ENCODE results near the gene SLC16A1. TPM values are rescaled to one million over a fixed set of nuclear protein-coding genes. Genes with fewer than 3 reads are reported as not detected.
"Not testable (repeated sequence)": the region's sequence is repeated elsewhere in the genome, so short reads cannot be mapped to it uniquely, and the experiment has no call there.

Gene SLC16A1
- total RNA-seq, 4 donors from 2014 or later, result 3.3 to 6.2 (median 5.5) TPM

DNA sequence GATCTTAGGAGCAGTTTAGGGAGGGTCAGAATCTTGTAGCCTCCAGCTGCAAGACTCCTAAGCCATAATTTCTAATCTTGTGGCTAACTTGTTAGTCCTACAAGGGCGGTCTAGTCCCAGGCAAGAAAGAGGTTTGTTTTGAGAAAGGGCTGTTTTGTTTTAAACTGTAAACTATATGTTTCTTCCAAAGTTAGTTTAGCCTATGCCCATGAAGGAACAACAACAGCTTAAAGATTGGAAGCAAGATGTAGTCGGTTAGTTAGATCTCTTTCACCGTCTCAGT, 62.0 kb downstream of the SLC16A1 start:
- Histone ChIP-seq H3K27me3 (no peaks in the 10 kb centered on the region), H3K4me1 (no peaks in the 10 kb centered on the region), H3K4me3 (replicated peaks in 1 of 3) (no peak overlapping the region), H3K9me3 (no peaks in the 10 kb centered on the region), H3K27ac (no peak overlapping the region), H3K36me3 (no peaks in the 10 kb centered on the region)
- intact Hi-C loops (cut with DNase I), result no loop called here
- no peak for TF ChIP-seq POLR2A (IDR thresholded peaks at IDR 0.05)
- TF ChIP-seq, protein P1, sequence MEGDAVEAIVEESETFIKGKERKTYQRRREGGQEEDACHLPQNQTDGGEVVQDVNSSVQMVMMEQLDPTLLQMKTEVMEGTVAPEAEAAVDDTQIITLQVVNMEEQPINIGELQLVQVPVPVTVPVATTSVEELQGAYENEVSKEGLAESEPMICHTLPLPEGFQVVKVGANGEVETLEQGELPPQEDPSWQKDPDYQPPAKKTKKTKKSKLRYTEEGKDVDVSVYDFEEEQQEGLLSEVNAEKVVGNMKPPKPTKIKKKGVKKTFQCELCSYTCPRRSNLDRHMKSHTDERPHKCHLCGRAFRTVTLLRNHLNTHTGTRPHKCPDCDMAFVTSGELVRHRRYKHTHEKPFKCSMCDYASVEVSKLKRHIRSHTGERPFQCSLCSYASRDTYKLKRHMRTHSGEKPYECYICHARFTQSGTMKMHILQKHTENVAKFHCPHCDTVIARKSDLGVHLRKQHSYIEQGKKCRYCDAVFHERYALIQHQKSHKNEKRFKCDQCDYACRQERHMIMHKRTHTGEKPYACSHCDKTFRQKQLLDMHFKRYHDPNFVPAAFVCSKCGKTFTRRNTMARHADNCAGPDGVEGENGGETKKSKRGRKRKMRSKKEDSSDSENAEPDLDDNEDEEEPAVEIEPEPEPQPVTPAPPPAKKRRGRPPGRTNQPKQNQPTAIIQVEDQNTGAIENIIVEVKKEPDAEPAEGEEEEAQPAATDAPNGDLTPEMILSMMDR (IDR thresholded peaks at IDR 0.05), result no peak
- DNase-seq, result no peak
- 94 to 98% methylated on average over 3 of the region's 3 CpGs for WGBS, 2 donors

DNA sequence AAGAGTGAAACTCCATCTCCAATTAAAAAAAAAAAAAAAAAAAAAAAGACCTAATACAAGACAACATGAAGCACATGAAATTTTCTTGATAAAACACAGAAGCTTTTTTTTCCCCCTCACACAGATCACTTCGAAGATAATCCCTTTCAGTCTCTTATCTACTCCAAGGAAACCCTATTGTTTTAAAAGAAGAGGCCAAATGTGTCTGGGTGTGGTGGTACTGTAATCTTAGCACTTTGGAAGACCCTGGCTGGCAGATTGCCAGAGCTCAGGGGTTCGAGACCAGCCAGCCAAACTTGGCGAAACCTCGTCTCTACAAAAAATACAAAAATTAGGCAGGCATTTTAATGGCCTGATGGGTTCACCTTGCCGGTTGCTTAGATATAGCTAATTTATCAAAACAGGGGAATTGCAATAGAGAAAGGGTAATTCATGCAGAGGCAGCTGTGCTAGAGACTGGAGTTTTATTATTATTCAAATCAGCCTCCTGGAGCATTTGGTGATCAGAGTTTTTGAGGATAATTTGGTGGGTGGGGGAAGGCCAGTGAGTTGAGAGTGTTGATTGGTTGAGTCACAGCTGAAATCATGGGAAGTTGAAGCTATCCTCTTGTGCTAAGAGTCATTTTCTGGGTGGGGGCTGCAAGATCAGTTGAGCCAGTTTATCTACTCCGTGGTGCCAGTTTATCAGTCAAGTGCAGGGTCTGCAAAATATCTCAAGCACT, 62.5 kb downstream of the SLC16A1 start:
- no peak for TF ChIP-seq POLR2A (IDR thresholded peaks at IDR 0.05)
- TF ChIP-seq, protein P1 (IDR thresholded peaks at IDR 0.05), result no peak
- H3K27me3 ChIP-seq, result no peaks in the 10 kb centered on the region
- DNase-seq, result no peak
- H3K4me1 ChIP-seq, result no peaks in the 10 kb centered on the region
- no peaks in the 10 kb centered on the region for H3K36me3 ChIP-seq
- 87 to 89% methylated on average over 6 of the region's 6 CpGs for WGBS, 2 donors
- H3K4me3 ChIP-seq (replicated peaks in 1 of 3), result no peak overlapping the region
- H3K27ac ChIP-seq, result no peak overlapping the region
- intact Hi-C loops (cut with DNase I), result no loop called here
- no peaks in the 10 kb centered on the region for H3K9me3 ChIP-seq

DNA sequence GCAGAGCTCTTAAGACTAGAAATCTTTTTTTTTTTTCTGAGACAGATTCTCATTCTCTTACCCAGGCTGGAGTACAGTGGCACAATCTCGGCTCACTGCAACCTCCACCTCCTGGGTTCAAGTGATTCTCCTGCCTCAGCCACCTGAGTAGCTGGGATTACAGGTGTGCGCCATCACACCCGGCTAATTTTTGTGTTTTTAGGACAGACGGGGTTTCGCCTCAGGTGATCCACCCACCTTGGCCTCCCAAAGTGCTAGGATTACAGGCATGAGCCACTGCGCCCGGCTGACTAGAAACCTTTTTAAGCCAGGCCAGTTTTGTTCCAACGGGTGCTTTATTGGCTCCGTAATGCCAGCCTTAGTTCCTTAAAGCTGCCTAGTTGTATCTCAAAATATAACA, 66.1 kb downstream of the SLC16A1 start:
- H3K4me3 ChIP-seq (replicated peaks in 1 of 3); intact Hi-C loops (cut with DNase I); H3K36me3 ChIP-seq; H3K4me1 ChIP-seq; H3K27me3 ChIP-seq; H3K27ac ChIP-seq; DNase-seq; H3K9me3 ChIP-seq: not testable (repeated sequence)
- WGBS, 2 donors, result 66 to 73% methylated on average over 9 of the region's 9 CpGs

DNA sequence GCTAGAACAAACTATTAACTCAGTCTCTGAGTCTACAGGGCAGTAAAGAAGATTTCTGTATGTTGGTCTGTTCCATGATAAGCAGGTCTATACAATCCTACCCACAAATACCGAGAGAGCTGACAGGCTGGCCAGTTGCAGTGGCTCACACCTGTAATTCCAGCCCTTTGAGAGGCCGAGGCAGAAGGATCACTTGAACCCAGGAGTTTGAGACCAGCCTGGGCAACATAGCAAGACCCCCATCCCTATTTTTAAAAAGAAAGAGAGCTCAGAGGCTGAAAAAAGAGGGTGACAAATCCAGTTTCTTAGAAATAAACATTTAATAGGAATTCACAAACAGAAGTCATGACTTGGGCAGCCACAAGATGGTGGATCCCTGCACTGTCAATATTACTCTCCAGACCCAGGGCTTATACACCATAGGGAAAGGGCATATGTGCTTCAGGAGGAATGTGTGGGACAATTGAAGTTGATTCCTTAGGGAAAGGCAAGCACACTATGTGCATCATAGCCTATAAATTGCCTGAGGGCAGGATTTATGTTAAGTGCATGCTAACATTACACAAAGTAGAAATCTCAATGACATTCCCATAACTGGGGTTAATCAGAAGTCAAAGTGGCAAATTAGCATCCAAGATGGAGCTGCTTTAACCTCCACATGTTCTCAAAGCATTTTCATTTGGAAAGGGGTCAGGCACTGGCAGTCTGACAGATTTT, 66.8 kb downstream of the SLC16A1 start:
- Histone ChIP-seq H3K9me3 (no peaks in the 10 kb centered on the region), H3K27me3 (no peaks in the 10 kb centered on the region), H3K36me3 (no peaks in the 10 kb centered on the region), H3K4me1 (no peaks in the 10 kb centered on the region), H3K27ac (no peak overlapping the region), H3K4me3 (replicated peaks in 1 of 3) (no peak overlapping the region)
- TF ChIP-seq, protein P1 (IDR thresholded peaks at IDR 0.05), result no peak
- TF ChIP-seq POLR2A (IDR thresholded peaks at IDR 0.05), result no peak
- 46 to 69% methylated on average over 2 of the region's 2 CpGs for WGBS, 2 donors
- intact Hi-C loops (cut with DNase I), result no loop called here
- no peak for DNase-seq

DNA sequence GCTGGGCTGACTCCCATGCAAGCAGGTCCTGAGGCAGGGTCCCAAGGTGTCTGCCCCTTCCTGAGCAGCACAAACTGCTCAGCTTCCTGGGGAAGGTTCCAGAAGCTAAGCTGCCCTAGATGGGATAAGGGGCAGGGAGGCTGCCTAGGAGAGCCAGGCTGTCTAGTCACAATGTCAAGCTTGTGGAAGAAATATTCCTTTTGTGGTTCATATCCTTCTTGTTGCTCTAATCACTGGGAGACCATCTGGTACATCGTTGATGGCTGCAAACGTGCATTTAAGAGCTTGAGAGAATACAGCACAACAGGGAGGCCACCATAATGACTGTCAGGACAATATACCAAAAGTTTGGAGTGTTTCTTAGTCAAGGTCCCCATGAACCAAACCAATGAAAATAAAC, 67.4 kb downstream of the SLC16A1 start:
- TF ChIP-seq, protein P1 (IDR thresholded peaks at IDR 0.05), result no peak
- TF ChIP-seq POLR2A (IDR thresholded peaks at IDR 0.05), result no peak
- Histone ChIP-seq H3K4me1 (no peaks in the 10 kb centered on the region), H3K9me3 (no peaks in the 10 kb centered on the region), H3K36me3 (no peaks in the 10 kb centered on the region), H3K4me3 (replicated peaks in 1 of 3) (no peak overlapping the region), H3K27ac (no peak overlapping the region), H3K27me3 (no peaks in the 10 kb centered on the region)
- intact Hi-C loops (cut with DNase I), result no loop called here
- no peak for DNase-seq
- 74 to 81% methylated on average over 2 of the region's 2 CpGs for WGBS, 2 donors

Measured in thyroid gland (tissue), 4 donors.